HG03280 (cell line): ENCODE measurements around the gene KRTAP5-8.
"Not testable (repeated sequence)": the region's sequence is repeated elsewhere in the genome, so short reads cannot be mapped to it uniquely, and the experiment has no call there.

ENCODE experiments used
- ATAC-seq: cut with Tn5 transposase; IDR thresholded peaks from one replicate; pipeline ENCODE4 v1.9.1; 2021; ENCODE audit warnings: mild to moderate bottlenecking, moderate library complexity; ENCODE audit not compliant: unreplicated experiment

KRTAP5-8 gene, protein sequence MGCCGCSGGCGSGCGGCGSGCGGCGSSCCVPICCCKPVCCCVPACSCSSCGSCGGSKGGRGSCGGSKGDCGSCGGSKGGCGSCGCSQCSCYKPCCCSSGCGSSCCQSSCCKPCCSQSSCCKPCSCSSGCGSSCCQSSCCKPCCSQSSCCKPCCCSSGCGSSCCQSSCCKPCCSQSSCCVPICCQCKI

DNA sequence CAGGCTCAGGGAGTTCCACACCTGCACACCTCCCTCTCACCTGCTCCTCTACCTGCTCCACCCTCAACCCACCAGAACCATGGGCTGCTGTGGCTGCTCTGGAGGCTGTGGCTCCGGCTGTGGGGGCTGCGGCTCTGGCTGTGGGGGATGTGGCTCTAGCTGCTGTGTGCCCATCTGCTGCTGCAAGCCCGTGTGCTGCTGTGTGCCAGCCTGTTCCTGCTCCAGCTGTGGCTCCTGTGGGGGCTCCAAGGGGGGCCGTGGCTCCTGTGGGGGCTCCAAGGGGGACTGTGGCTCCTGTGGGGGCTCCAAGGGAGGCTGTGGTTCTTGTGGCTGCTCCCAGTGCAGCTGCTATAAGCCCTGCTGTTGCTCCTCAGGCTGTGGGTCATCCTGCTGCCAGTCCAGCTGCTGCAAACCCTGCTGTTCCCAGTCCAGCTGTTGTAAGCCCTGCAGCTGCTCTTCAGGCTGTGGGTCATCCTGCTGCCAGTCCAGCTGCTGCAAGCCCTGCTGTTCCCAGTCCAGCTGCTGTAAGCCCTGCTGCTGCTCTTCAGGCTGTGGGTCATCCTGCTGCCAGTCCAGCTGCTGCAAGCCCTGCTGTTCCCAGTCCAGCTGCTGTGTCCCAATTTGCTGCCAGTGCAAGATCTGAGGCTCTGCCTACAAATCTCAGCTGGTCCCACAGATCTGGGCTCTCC is at the start of gene KRTAP5-8:
Gene KRTAP5-8, plus strand, starts transcription at position 49 of the 689 bp plus-strand sequence. Its CDS starts 31 bp downstream, at position 80.
- ATAC-seq = not testable (repeated sequence)

DNA sequence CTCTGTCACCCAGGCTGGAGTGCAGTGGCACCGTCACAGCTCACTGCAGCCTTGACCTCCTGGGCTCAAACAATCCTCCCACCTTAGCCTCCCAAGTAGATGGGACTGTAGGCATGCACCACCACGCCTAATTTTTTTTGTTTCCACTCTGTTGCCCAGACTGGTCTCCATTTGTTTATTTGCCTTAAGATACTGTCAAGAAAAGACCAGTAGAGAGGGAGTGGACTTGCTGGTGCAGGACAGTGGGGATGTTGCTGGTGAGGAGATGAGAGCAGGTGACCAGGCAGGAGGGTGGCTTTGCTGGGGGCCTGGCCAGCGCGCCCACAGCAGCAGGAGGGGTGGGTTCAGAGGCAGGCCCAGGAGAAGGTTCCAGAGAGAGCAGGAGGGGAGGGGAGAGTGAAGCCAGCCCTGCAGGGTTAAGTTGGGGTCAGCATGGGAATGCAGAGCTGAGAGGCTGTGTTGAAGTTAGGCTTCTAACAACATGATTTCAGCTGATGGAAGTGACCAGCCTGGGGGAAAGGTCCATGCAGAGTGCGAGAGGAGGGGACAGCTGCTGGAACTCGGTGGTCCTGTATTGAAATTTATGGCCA is 49.0 kb upstream of the KRTAP5-8 start:
- ATAC-seq = no peak

DNA sequence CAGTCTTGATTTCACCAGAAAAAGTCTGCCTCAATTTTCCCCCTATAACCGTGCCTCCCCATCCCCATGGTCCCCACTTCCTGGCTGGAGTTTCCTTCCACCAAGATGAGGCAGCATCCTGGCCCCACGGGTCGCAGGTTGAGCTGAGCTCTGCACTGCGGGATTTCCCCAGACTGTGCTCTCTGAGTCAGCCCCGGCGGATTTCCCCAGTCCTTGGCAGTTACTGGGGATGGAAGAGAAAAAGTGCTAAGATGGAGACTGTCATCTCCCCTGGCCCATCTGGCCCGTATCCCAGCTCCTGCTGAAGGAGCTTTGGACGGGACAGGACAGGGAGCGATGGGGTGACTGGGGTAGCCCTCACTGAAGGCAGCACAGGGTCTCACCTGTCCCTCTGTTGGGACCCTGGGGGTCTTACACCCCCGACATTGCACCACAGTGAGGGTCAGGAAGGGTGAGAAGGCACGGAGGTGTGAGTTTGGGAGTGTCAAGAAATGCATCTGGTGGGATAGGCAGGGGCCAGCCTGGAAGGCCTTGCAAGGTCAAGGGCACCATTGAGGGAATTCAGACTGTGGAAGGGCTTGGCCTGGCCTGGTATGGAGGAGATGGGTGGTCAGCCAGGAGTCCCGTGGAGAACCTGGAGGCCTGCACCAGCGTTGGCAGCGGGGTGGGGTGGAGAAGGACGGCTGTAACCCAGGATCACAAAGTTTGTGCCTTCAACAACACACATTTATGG is 48.3 kb upstream of the KRTAP5-8 start:
- no peak for ATAC-seq

DNA sequence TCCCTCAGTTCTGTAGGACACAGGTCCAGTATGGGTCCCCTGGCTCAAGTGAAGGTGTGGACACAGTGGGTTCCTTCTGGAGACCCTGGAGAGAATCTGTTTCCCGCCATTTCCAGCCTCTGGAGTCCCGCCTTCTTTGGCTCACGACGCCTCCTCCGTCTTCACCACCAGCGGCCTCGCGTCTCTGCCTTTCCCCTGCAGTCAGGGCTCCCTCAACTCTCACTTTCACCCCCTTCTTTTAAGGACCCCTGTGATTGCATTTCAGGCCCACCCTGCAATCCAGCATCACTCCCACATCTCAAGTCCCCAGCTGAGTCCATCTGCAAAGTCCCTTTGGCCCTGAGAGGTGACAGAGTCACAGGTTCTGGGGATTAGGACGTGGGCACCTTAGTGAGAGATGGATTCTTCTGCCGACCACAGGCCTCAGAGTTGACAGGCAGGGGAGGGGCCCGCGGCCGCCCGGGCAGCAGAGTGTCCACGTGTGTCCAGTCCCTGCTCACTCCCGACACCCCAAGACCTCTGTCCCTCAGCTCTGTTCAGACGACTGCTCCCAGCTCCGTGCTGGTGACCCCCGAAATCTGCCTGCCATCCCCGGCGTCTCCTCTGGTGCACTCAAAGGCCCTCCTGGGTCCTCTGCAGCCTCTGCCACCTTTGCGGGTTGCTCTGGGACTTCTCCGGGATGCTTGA is 47.6 kb upstream of the KRTAP5-8 start:
- no peak for ATAC-seq

DNA sequence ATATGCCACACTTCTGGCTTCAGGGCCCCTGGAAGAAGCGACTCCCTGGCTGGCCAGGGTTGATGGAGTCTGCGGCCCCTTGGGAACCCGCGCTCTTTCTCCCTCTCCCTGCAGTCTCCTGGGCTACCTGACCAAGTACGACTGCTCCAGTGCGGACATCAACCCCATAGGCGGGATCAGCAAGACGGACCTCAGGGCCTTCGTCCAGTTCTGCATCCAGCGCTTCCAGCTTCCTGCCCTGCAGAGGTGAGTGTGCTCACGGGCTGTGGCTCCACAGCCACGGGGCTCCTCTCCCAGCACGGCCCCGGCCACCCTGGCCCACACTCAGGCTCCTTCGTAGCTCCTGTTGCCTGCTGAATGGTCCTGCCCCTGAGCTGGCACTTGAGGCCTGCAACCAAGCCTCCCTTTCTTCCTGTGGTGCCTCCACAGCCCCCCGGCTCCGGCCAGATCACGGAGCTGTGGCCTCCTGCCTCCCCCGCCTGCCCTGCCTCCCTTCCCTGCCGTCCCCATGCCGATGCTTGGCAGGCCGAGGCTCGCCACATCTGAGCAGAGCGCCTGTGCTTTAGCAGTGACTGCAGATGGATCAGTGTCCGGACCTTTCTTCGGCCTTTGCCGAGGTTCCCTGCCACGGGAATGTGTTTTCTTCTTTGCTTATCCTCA is 47.0 kb upstream of the KRTAP5-8 start:
- no peak for ATAC-seq

DNA sequence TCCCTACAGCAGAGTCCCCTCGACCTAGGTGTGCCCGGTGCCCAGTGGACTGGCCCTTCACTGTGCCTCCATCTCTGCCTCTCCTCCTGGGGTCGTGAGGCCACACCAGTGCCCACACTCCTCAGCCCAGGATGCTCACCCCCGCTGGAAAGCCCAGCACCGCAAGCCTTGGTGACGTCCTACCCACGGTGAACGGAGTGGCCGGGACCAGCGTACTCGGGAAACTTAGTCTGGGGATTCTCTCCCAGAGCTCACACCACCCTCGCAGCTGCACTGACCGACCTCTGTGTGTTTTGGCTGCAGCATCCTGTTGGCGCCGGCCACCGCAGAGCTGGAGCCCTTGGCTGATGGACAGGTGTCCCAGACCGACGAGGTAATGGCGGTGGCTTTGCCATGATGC is 46.3 kb upstream of the KRTAP5-8 start:
- no peak for ATAC-seq

DNA sequence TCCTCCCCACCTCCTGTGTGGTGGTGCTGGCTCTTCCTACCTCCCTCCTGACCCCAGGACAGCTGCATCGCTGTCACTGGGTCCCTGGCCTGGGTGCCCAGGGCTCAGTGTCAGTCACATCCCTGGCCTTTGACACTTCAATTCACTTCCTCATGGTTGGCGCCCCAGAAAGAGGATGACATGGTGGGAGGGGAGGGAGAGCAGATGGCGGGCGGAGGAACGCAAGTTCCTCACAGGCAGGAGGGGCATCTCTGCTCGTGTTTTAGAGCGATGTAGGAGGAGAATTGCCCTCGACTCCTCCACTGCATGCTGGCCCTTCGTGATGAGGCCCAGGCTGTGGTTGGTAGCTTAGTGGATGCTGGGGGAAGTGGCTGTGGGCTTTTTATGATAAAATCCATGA is 45.9 kb upstream of the KRTAP5-8 start:
- ATAC-seq = no peak

DNA sequence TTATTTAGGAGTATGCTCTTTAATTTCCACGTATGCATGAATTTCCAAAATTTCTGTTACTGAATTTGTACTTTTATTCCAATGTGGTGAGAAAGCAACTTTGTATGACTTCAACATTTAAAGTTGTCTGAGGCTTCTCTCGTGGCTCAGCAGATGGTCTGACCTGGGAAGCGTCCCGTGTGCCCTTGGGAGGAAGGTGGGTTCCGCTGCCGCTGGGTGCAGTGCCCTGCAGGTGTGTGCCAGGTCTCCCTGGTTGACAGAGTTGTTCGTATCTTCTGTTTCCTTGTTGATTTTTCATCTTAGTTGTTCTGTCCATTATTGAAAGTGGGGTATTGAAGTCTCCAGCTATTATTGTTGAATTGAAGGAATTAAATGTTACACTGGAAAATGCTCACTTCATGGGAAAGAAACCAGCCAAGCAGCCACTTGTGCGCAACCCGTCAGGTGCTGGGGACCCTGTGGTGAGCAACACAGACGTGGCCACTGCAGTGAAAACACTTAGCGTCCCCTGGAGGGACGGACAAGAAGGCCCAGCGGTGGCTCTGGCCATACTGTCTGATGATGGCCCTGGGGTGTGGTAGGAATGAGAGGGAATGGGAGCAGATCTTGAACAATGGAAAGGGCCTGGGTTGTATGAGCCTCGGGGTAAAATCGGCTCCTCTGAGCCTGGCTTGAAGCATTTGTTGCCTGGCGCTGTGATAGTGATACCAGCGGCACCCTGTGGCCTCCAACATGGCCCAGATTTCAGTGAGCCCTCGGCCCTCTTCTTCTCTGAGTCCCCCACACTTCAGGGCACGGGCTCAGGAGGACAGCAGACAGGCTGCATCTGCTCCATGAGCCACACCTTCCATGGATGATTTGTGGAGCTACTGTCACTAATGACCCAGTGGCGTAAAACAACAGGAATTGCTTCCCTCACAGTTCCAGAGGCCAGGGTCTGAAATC is 42.3 kb upstream of the KRTAP5-8 start:
- ATAC-seq = no peak

DNA sequence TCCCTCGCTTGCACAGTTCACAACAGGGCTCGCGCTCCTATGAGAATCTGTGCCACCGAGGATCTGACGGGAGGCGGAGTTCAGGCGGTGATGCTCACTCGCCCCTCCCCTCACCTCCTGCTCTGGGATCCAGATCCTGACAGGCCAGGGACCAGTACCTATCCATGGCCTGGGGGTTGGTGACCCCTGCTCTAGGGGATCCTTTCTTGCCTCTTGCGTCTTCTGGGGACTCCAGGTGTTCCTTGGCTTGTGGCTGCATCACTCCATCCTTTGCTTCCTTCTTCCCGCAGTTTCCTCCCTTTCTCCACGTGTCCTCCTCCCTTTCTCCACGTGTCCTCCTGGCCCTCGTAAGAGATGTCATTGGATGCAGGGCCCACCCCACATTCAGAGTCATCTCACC is 41.4 kb upstream of the KRTAP5-8 start:
- no peak for ATAC-seq

DNA sequence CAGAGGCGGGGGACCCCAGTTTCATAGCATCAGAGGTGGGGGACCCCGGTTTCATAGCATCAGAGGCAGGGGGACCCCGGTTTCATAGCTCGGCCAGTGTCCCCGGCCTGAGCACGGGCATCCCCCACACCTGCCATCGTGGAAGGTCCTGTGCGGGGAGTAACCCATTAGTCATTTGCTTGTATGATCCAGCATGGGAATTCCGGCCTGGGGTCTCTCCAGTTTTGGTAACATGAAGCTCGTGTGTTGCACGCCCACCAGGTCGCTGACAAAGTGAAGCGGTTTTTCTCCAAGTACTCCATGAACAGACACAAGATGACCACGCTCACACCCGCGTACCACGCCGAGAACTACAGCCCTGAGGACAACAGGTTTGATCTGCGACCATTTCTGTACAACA is 39.7 kb upstream of the KRTAP5-8 start:
- ATAC-seq = no peak

DNA sequence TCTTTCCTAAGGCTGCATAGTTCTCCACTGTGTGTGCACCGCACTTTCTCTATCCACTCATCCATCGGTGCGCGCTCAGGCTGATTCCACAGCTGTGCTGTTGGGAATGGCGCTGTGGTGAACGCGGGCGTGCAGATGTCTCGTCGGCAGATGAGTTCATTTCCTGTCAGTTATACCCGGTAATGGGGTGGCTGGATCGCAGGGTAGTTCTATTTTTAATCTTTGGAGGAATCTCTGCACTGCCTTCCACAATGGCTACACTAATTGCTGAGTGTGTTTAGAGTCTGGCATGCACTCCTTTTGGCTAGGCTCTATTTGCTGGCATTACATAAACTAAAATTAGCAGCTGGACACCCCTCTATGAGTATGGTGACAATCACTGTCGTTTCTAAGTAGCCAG is 38.7 kb upstream of the KRTAP5-8 start:
- no peak for ATAC-seq

DNA sequence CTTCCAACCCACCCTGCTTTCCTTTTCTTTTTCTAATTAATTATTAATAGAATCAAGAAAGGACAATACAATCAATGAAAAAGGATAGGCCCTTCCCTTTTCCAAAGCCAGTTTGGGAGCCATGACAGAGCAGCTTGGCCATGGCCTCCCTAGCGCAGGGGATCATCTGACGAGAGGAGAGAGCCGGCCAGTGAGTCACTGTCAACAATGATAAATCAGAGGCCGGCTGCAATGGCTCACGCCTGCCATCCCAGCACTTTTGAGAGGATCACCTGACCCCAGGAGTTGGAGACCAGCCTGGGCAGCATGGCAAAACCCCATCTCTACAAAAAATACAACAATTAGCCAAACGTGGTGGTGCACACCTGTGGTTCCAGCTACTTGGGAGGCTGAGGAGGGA is 38.3 kb upstream of the KRTAP5-8 start:
- no peak for ATAC-seq

DNA sequence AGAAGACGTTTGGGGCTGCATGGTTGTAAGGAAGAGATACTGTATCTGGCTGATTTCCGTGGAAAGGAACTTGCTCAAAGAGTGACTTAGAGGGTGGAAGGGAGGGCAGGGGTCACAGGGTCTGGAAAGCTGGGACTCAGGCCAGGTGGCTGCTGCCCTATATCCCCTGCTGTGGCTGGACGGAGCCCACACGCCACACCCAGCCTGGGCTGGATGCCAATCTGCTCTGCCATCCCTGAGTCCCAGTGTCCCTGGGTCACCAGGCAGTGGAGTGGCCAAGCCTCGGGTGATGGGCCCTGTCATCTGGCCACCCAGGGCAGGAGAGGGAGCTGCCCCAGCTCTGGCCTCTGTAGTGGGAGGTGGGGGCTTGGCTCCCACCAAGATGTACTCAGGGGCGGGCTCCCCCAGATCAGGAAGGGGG is 37.2 kb upstream of the KRTAP5-8 start:
- no peak for ATAC-seq

DNA sequence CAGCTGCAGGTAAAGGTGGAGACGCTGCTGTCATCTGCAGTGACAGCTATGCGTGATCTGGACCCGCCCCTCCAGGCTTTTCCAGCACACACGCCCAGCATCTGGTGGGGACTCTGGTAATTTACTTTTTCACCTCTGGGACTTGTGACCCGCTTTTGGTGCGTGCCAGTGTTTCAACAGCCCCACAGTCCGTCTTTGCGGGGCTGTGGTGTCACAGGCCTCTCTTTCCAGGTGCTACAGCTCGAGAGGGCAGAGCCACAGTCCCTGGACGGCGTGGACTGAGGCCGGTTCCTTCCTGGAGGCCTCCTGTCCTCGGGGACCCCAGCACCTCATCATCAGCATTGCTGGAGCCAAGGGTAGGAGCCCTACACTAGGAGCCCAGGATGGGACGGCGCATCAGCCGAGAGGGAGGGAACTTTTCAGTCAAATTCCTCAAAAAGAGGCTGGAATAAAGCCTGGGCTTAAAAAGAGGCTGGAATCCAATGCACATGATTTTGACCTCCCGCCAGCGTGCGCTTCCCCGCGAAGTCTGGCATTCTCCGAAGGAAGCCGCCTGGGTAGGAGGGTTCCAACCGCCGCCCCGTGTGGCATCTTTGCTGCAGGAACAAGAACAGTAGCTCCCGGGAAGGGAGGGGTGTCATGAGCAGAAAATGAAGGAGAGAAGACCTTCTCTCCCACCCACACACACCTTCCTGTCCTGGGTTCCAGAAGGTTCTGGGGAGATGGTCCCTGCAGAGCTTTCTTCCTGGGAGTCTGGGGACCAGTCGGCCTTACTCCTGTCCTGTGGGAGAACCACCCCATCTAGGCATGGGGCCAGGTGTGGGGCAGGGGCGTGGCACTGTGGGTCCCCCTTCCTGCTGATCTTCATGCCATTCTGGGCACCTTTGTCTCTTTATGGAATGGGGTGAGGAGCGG is 36.5 kb upstream of the KRTAP5-8 start:
- no peak for ATAC-seq

DNA sequence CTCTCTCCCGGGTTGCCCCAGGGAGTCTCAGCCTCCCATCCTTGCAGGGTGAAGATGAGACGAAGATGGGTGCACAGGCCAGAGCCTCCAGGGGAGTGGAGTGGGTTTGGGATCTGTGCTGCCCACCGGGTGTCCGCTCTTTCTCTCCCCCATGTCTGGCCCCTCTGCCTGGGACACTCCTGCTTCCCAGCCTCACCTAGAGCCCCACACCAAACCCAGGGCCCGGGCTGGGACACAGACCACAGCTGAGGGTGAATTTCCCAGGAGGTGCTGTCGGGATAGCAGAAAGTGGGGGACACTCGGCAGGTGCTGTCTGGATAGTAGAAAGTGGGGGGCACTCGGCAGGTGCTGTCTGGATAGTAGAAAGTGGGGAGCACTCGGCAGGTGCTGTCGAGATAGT is 35.8 kb upstream of the KRTAP5-8 start:
- ATAC-seq = no peak

DNA sequence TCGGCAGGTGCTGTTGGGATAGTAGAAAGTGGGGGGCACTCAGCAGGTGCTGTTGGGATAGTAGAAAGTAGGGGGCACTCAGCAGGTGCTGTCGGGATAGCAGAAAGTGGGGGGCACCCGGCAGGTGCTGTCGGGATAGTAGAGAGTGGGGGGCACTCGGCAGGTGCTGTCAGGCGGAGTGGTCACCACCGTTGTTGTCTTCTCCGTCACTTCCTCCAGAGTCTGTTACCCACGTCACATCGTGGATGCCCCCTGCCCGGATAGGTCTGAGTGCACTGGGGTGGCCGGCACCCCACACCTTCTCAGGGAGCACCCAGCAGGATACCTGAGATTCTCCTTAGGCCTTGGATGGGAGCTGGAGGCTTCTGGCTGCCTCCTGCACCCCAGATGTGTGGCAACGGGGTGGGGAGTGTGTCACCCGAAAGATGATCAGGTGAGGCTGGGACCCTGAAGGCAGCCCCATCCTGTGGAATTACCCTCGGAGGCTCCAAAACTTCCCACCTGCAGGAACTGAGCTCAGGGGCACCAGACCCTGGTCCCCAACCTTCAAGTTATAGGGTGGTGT is 34.9 kb upstream of the KRTAP5-8 start:
- no peak for ATAC-seq

DNA sequence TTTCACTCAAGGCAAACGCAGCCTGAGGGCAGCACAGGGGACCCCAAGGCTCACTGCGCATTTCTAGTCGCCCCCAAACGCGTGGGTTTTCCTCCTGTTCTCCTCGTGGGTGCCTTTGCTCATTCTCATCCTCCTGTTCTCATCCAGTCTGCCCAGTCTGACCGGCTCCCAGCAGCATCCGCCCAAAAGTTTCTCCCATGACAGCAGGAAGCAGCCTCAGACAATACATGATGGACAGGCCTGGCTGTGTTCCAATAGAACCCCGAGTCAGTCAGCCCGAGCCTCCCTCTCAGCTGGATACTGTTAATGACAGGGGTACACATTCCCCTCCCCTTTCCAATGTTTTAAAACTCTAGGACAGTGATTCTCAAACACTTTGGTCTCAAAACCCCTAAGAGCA is 33.3 kb upstream of the KRTAP5-8 start:
- ATAC-seq = no peak

DNA sequence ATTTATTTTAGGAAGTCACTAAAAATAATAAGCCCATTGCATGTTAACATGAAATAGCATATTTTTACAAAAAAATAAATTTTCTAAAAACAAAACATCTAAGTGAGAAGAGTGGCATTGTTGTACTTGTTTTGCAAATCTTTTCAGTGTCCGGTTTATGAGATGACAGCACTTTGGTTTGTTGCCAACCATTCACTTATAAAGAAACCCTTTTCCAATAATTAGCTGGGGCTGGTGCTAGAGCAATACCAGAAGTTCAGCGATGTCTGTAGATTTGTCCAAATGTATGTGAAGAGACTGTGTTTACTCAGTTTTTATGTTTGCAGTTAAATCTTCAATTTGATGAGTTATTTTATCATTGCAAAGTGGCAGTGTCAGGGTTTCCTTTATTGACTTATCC is 32.8 kb upstream of the KRTAP5-8 start:
- ATAC-seq = no peak
